HG02970 (cell line): ENCODE results near the gene MOAP1.
"Not testable (repeated sequence)": the region's sequence is repeated elsewhere in the genome, so short reads cannot be mapped to it uniquely, and the experiment has no call there.

ENCODE experiments used
- ATAC-seq: cut with Tn5 transposase; IDR thresholded peaks from one replicate; pipeline ENCODE4 v1.9.1; 2021; ENCODE audit warnings: mild to moderate bottlenecking, moderate library complexity, moderate number of reproducible peaks; ENCODE audit not compliant: unreplicated experiment, low FRiP score

Gene MOAP1

DNA sequence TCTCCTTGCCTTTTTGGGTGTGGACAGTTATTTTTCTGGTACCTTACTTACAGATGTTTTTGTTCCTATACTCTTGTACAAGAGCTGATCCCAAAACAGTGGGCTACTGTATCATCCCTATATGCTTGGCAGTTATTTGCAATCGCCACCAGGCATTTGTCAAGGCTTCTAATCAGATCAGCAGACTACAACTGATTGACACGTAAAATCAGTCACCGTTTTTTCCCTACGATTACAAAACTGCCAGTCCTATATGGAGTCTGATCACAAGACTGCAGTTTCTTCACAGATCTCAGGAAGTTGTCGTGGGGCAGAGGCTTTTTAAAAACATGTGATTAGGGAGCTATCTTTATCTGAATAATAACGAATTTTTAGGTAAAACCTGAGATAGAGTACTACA, 1.8 kb upstream of the MOAP1 start:
- ATAC-seq, result no peak

DNA sequence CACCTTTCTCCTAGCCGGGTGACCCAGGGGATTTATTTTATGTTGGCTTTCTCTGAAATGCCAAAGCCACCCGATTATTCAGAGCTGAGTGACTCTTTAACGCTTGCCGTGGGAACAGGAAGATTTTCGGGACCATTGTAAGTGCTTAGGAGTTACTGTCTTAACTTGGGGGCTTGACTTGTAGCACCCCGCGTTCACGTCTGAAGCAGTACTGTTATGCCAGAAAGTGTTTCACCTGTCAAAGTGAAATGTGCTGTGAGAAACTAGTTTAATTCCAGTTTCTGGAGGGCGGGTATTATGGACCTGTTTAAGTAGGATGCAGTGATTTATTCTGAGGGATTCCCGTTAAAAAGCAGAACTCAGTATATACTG, 638 bp upstream of the MOAP1 start:
- no peak for ATAC-seq

DNA sequence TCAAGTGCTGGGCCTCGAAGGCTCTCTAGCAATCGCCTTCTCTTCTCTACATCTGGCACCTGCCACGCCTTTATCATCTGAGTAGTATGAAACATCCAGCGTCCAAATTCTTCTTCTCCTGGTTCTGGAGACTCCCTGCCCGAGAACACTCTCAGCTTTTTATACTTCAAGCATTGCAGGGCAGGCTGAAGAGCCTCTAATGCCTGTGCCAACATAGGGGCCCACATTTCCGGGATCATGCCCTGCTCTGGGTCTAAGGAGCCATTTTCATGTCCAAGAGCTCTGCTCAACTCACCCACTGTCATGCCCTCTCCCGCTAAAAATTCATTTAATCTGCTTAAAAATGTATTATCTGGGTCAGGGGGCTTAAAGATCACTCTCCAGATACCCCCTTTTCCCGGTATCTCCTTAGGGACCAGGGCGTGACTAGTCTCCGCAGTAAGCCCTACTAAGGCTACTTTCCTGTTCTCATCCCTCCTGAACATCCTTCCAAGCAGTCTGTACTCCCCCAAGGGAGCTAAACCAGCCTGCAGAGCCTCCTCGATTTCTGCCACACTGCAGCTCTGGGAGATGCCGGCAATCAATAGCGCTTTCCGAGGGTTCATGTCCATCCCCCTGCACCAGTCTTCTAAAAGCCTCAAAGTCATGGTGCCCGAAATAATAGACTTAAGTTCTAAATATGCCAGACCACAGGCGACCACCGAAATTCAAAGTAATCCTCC, 940 bp downstream of the MOAP1 start:
- no peak for ATAC-seq

DNA sequence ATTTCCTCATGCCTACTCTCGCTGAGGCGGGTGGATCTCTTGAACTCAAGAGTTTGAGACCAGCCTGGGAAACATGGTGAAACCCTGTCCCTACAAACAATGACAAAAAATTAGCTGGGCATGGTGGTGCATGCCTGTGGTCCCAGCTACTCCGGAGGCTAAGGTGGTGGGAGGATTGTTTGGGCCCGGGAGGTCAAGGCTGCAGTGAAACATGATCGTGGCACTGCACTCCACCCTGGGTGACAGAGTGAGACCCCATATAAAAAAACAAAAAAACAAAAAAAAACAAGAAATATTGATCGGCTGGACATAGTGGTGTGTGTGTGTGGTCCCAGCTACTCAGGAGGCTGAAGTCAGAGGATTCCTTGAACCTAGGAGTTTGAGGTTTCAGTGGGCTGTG, 9.2 kb downstream of the MOAP1 start:
- ATAC-seq, result no peak

DNA sequence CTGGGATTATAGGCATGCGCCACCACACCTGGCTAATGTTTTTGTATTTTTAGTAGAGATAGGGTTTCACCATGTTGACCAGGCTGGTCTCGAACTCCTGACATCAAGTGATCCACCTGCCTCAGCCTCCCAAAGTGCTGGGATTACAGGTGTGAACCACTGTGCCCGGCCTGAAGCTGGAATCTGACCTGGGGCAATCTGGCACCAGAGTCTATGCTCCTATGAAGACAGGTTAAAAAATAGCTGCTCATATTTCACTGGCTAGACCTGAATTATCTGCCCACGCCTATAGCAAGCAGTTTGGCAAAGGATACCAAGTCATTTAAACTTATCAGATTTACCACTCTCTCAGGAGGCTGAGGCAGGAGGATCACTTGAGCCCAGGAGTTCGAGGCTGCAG, 10.0 kb downstream of the MOAP1 start:
- ATAC-seq, result not testable (repeated sequence)

DNA sequence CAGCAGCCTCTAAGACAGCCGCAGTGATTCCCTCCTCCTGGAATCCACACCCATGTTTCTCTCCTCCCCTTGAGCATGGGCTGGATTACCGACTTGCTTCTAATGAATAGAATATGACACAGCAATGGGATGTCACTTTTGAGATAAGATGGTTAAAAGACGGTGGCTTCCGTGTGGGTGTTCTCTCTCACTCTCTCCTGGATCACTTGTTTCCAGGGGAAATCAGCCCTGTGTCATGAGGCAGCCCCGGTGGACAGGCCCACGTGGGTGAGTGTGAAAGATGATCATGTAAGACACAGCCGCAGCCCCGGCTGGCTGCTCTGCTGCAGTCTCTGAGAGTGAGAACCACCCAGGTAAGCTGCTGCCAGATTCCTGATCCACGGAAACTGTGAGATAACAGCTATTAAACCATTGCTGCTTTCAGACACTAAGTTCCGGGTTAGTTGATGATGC, 10.7 kb downstream of the MOAP1 start:
- ATAC-seq, result no peak

DNA sequence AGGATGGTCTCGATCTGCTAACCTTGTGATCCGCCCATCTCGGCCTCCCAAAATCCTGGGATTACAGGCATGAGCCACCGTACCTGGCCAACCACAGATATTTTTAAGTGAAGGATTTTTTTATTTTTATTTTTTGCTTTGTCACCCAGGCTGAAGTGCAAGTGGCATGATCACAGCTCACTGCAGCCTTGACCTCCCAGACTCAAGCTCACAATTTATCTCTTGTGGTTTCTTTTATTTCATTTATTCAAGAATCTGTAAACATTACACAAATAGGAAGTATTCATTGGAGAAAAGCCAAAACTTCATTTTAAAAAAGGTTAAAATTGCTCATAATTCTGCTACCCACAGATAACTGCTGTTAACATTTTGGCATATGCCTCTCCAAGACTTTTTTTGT, 13.3 kb downstream of the MOAP1 start:
- ATAC-seq, result no peak

DNA sequence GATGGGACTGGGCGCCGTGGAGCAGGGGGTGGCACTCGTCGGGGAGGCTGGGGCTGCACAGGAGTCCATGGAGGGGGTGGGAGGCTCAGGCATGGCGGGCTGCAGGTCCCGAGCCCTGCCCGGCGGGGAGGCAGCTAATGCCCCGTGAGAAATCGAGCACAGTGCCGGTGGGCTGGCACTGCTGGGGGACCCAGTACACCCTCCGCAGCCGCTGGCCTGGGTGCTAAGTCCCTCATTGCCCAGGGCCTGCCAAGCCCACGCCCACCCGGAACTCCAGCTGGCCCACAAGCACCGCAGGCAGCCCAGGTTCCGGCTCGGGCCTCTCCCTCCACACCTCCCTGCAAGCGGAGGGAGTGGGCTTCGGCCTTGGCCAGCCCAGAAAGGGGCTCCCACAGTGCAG, 14.6 kb downstream of the MOAP1 start:
- not testable (repeated sequence) for ATAC-seq

DNA sequence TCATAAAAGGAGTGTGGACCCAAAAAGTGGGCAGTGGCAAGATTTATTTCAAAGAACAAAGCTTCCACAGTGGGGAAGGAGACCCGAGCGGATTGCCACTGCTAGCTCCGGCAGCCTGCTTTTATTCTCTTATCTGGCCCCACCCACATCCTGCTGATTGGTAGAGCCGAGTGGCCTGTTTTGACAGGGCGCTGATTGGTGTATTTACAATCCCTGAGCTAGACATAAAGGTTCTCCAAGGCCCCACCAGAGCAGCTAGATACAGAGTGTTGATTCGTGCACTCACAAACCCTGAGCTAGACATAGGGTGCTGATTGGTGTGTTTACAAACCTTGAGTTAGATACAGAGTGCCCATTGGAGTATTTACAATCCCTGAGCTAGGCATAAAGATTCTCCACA, 15.1 kb downstream of the MOAP1 start:
- not testable (repeated sequence) for ATAC-seq

DNA sequence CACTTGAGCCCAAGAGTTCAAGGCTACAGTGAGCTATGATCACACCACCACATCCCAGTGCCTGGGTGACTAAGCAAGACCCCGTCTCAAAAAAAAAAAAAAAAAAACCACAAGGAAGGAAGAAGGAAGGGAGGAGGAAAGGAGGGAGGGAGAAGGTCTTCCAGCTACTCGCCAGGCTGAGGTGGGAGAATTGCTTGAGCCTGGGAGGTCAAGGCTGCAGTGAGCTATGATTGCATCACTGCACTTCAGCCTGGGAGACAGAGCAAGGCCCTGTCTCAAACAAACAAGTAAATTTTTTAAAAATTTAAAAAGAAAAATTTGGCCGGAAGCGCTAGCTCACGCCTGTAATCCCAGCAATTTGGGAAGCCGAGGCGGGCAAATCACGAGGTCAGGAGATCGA, 16.1 kb downstream of the MOAP1 start:
- not testable (repeated sequence) for ATAC-seq

DNA sequence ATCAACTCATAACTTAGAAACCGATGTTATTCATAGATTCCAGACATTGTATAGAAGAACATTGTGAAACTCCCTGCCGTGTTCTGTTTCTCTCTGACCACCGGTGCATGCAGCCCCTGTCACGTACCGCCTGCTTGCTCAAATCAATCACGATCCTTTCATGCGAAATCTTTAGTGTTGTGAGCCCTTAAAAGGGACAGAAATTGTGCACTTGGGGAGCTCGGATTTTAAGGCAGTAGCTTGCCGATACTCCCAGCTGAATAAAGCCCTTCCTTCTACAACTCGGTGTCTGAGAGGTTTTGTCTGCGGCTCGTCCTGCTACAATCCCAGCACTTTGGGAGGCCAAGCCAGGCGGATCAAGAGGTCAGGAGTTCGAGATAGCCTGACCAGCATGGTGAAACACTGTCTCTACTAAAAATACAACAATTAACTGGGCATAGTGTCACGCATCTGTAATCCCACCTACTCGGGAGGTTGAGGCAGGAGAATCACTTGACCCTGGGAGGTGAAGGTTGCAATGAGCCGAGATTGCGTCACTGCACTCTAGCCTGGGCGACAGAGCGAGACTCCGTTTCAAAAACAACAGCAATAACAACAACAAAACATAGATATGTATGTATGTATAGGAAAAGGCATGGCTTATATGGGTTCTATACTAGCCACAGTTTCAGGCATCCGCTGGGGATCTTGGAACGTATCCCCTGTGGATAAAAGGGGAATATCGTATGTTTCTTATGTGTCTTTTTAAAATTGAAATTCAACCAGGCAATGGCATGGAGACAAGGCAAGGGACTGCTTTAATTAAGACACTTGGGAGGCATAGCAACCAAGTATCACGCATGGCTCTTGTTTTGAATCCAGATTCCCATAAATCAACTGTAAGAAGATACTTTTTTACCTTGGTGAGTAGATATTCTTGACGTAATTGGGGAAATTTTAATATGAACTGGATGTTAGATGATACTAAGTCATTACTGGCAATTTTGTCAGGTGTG, 19.1 kb downstream of the MOAP1 start:
- ATAC-seq, result not testable (repeated sequence)

DNA sequence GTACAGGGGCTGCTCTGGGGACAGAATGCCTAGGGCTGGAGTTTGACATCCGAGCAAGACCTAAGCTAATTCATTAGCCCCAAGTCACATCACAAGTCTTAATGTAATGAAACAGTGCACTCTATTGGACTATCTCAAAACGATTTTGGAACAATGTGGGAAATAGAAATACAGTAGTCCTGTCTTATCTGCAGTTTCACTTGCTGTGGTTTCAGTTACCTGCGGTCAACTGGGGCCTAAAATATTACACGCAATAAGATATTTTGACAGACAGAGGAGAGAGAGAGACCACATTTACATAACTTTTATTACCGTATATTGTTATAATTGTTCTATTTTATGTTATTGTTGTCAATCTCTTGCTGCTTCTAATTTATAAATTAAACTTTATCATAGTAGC, 21.1 kb downstream of the MOAP1 start:
- no peak for ATAC-seq

DNA sequence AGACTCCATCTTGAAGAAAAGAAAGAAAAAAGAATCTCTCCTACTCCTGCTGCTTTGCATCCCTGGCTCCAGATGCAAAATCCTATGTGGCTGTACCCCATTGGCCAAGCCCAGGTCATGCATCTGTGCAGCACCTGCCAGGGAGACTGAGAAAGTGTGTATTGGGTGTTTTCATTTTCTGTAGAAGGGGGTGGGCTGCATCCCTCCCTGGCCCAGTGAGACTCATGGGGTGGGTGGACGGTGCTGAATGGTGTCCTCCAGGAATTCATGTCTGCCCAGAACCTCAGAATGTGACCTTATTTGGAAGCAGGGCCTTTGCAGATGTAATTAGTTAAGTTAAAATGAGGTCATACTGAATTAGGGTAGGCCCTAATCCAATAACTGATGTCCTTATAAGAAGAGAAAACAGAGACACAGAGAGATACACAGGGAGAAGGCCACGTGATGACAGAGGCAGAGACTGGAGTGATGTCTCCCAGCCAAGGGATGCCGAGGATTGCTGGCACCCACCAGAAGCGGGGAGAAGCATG, 23.2 kb downstream of the MOAP1 start:
- no peak for ATAC-seq

DNA sequence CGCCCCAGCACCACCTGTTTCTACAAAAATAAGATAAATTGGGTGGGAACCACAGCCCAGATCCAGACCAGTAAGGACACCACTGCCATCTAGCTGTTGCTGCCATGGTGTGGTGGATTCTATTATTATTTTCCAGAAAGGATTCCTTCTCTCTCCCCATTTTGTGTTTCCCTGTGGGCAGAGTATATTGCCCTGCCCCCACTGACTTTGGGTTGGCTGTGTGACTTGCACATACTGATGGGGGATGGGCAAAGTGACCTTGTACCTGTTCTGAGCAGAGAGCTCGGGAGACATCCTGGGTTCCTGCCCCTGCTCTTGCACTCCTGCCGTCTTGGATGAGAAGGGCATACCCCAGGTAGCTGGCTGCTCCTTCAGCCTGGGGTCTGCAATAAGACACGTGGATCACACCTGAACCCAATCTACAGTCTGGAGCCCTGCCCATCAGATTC, 24.3 kb downstream of the MOAP1 start:
- ATAC-seq, result no peak

DNA sequence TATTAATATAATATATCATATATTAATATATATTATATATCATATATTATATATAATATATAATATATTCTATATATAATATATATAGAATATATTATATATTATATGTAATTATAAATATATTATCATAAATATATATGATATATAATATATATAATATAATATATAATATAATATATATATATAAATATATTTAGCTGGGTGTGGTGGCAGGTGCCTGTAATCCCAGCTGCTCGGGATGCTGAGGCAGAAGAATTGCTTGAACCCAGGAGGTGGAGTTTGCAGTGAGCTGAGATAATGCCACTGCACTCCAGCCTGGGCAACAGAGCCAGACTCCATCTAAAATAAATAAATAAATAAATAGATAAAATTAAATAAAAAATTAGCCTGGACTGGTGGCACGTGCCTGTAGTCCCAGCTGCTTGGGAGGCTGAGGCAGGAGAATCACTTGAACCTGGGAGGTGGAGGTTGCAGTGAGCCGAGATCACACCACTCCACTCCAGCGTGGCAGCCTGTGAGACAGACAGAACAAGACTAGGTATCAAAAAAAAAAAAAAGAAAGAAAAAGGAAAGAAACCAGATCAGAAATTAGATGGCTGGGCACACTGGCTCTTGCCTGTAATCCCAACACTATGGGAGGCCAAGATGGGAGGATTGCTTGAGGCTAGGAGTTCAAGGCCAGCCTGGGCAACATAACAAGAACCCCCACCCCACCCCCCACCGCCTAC, 24.9 kb downstream of the MOAP1 start:
- not testable (repeated sequence) for ATAC-seq

DNA sequence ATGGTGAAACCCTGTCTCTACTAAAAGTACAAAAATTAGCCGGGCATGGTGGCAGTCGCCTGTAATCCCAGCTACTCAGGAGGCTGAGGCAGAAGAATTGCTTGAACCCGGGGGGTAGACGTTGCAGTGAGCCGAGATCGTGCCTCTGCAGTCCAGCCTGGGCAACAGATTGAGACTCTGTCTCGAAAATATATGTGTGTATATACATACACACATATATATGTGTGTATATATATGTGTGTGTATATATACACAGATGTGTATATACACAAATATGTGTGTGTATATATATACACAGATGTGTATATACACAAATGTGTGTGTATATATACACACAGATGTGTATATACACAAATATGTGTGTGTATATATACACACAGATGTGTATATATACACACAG, 26.3 kb downstream of the MOAP1 start:
- not testable (repeated sequence) for ATAC-seq

DNA sequence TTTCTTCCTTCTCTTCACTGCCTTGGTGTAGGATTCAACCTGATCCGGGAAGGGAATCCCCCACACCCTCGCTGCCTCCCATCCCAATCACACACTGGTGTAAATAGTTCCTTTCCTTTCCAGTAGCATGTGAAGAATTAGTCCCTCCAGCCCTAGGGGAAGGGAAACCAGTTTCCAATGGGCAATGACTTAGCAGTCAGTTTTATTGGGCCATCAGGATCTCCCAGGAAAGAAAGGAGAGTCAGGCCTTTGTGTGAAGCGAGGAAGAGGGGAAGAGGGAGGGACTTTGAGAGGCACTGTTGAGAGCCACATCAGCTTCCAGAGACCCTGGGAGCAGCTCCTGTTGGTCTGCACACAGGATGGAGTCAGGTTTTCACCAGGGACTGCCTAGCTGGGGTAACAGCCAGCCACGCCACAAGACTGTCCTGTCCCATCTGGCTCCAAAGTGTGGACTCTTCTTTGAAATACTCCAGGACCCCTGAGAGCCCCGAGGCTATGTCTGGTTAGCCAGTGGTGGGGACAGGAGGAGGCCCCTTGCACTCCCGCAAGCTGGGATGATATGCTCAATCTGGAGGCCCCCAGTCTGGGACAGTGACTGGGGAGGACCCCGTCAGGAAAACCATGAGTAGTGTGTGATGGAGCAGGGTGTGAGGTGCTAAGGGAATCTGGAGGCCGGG, 27.9 kb downstream of the MOAP1 start:
- ATAC-seq, result no peak

DNA sequence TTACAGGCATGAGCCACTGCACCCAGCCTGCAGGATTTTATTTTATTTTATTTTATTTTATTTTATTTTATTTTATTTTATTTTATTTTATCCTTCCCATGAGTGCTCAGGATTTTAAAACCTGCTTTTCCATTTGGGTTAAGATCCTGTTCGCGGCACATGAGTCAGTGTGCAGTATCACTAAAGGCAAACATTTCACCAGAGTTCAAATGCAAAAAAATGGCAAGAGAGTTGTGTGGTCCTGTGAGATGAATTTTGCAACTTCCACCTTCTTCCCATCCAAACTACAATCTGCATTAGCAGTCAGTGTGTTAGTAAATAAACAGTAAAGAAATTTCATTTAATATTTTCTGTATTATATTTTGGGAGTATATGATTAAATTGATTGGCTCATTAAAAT, 29.0 kb downstream of the MOAP1 start:
- no peak for ATAC-seq

DNA sequence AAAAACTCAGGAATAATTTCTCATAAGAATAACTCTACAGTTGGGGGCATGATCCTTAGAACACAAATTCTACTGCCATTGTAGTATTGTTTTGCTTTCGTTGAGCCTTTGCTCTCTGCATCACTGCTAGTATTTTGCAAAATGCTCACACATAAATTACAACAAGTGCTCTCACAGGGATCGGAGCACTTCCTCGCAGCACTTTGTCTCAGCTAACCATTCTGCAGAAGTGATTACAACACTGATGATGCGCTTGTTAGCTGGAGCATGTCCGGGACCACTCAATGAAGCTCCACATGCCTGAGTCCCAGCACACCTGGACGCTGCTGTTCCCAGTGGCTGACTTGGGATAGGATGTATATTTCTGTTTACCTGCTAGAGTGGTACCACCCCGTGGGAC, 31.6 kb downstream of the MOAP1 start:
- ATAC-seq, result no peak
